GM12801 (cell line): Measurements from ENCODE around the gene ERBB2.

Source experiments
- TF ChIP-seq, protein P1 (sequence below): IDR thresholded peaks from one replicate; pipeline ENCODE4 v1.5.1; 2011; ENCODE audit warnings: control low read depth; ENCODE audit not compliant: insufficient read length; ENCODE audit errors: extremely low read depth

The ERBB2 gene

DNA sequence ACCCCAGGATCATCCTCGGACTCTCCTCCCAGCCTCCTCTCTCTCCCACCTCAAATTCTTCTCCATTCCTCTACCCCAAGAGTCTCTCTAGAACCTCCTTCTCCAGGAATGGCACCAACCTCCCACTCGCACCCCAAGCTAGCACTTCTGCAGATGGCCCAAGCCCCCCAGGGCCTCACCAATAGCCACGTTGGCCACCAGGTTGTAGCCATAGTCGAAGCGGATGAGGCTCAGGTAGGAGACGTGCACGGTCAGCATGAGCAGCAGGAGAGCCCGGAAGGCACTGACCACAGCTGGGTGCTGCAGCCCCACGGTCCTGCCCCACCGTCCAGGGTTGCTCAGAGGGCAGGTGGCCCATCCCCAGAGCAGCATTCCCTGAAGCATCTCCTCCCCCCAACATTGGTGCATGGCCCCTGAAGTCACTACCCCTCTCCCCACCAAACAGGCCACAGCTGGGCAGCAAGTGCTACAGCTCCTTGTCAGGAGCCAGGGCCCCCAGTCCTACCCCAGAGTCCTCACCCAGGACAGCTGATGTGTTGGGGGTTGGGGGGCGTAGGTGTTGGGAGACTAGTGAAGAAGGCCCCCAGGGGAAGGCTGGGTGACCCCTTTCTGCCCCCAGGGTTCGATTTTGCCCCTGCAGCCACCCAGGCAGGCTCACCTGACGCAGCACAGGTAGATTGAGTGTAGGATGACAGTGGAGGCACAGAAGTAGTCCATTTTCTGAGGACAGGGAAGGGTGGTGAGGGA lies 26.4 kb upstream of the ERBB2 start:
- TF ChIP-seq, protein P1, sequence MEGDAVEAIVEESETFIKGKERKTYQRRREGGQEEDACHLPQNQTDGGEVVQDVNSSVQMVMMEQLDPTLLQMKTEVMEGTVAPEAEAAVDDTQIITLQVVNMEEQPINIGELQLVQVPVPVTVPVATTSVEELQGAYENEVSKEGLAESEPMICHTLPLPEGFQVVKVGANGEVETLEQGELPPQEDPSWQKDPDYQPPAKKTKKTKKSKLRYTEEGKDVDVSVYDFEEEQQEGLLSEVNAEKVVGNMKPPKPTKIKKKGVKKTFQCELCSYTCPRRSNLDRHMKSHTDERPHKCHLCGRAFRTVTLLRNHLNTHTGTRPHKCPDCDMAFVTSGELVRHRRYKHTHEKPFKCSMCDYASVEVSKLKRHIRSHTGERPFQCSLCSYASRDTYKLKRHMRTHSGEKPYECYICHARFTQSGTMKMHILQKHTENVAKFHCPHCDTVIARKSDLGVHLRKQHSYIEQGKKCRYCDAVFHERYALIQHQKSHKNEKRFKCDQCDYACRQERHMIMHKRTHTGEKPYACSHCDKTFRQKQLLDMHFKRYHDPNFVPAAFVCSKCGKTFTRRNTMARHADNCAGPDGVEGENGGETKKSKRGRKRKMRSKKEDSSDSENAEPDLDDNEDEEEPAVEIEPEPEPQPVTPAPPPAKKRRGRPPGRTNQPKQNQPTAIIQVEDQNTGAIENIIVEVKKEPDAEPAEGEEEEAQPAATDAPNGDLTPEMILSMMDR = no peak

DNA sequence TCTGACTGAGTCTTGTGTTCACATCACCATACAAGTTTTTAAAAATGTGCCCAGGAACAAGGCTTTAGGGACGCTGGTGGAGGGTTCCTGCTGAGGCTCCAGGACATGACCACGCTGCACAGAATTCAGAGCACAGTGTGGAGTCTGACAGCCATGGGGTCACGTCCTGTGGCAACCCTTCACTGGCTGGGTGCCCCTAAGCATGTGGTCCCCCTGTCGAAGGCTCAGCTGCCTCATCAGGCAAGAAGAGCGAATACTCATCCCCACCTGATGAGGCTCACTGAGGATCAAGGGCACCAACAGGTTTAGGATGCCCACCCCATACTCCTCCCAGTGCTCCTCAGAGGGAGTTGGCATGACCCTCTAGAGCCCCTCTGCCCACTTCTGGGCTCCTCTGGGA lies 25.7 kb upstream of the ERBB2 start:
- TF ChIP-seq, protein P1 = no peak

DNA sequence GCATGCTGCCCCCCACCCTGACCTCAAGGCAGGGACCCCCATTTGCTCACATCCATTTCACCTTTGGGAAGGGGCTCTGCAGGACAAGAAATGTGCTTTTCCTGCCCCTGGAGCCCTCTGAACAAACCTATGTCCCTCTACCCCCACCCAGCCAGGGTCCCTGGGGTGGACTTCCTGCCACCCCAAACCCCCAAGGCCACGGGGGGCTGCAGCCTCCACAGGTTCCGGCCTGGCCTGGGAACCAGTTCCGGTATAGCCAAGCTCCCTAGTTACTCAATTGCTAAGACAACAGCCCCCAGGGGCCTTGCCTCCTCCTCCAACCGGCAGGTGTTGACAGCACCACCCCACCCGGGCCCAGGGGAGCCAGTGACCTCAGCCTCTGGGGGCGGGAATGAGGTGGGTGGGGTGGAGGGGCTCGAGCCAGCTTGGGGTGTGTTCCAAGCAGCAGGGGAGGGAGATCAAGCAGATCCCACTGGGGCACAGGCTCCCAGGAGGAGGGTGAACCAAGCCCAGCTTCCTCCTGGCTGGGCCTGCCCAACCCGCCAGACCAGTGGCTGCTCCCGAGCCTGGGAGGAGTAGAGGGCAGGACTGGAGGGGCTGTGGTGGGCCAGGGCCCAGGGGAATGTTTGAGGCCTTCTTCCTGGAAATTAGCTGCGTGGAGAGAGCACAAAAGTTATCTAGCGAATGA lies 25.0 kb upstream of the ERBB2 start:
- TF ChIP-seq, protein P1 = no peak

DNA sequence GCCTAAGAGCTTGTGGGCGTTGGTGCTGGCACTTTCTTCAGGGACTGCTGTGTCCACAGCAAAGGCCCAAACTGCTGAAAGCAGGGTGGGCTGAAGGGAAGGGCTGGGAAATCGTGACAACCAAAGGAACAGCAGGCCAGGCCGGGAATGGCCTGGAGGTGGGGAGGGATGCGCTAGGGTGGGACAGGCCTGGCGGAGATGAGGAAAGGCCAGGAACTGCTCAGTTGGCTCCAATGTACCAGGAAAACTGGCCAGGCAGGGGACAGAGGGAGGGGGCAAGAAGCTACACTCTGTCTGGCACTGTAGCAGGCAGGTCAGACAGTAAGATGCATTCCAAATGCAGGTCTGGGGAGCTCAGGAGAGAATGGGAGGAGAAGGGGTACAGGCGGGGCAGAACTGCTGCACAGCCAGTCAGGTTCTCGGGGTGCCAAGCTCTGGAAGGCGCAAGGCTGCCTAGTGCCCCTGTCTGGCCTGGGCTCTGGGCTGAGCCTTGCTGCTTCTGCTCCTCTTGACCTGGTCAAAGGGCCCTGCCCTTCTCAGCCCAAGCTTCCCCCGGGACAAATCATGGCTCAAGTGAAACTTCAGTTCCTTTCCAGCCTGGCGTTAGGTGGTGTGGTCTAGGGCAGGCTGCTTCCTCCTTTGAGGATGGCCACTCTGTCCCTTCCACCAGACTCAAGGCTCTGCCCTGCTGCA lies 24.3 kb upstream of the ERBB2 start:
- TF ChIP-seq, protein P1 = no peak

DNA sequence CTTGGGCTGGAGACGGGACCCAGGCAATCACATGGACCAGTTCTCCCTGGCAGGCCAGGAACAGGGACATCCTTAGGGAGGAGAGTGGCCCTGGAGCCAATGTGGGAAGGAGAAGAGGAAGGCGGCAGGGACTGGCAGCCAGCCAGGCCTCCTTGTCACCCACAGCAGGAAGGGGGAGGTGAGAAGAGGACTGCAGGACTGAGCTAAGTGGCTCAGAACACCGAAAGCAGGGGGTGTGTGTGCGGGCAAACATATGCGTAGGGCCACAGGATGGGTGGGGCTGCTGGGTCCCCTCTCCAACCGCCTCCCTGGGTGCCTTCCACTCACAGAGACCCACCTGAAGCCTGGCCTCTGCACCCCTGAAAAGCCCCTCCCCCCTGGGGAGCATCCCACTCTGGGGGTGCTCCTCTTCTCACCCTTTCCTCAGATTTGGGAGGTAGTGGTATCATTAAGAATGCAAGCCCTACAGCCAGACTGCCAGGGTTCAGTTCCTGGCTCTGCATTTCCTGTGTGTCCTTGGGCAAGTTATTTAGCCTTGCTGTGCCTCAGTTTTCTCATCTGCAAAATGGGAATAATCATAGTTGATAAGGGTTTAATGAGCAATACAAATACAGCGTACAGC lies 23.6 kb upstream of the ERBB2 start:
- TF ChIP-seq, protein P1 = no peak

DNA sequence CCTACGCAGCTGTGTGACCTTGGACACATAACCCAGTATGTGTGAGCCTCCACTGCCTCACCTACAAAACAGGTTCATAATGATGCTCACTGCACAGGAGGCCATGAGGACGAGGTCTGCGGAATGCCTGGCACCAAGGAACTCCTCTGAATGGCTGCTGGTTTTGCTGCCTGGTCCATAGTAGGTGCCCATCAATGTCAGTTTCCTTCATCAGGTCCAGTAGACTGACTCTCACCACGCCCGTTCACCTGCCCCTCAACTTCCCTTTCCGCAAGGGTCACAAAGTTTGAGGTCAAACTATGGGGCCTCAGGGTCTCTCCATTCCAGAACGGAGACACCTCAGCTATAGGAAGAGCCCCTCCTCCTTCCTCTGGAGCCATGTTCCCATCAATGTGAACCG lies 22.8 kb upstream of the ERBB2 start:
- TF ChIP-seq, protein P1 = no peak

DNA sequence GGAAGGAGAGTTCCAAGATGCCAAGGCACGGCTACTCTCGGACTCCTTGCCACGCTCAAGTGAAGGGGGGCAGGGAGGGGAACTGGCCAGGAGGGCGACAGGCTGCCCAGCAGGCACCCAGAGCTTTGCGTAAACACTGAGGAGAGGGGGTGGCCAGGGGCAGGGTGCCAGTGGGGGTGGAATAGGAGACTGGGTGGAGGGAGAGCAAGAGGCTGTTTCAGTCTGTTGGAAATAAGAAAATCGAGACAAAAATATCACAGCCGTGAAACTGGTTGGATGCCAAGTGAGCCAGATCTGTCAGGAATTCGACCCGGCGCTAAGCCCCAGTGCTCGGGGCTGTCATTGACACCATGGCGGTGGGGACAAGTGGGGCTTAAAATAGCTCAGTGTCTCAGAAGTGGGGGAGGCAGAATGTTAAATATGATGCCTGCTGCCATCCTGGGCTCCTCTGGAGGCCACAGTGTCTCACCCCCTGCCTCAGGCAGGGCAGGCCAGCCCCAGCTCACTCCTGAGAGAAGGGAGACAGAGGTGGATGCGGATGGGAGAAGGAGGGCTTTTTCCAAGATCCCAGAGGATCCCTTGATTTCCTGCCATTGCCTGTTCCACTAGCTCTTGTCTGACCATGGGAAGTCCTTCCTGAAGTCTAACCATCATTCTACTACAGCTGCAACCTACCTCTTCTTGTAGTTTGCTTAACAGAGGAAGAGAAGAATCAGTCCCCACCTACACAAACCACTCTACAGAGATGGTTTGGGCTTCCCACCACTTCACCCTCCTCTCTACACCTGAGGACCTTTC lies 22.1 kb upstream of the ERBB2 start:
- TF ChIP-seq, protein P1 = no peak
